B cell (primary cell): Measurements from ENCODE around the gene PPP2R5E. TPM values are rescaled to one million over a fixed set of nuclear protein-coding genes. Genes with fewer than 3 reads are reported as not detected.

Source experiments
- ATAC-seq: fragments of 200-7000 bp; cut with Tn5 transposase; one replicate; pipeline ENCODE4 v1.10.0; 2021; ENCODE audit warnings: low read depth, mild to moderate bottlenecking, moderate number of reproducible peaks, moderate library complexity
- CTCF ChIA-PET: fragments of 350-600 bp; sonication (Branson Sonifier 250); formaldehyde crosslinking; loops from one replicate; lab custom pipeline; 2021; ENCODE audit warnings: antibody characterized with exemption, inconsistent platforms; lab: Charles Lee
- POLR2A ChIA-PET: fragments of 350-600 bp; sonication (Branson Sonifier 250); formaldehyde crosslinking; loops from one replicate; lab custom pipeline; 2021; ENCODE audit warnings: antibody characterized with exemption; lab: Charles Lee
- DNase-seq: peaks from one replicate; pipeline ENCODE4 v3.0.0; 2013
- H2AFZ ChIP-seq: 2 replicates; pipeline ENCODE4 v1.6.1; 2012; ENCODE audit warnings: mild to moderate bottlenecking, low read depth, low read length; ENCODE audit not compliant: insufficient read depth, poor library complexity, severe bottlenecking
- H3K27ac ChIP-seq, 2 donors: 1 replicate in 1 of 2; 2 replicates in 1 of 2; pipeline ENCODE4 v1.5.1; 2012 to 2013; ENCODE audit warnings: low read length in 2 of 2, mild to moderate bottlenecking in 2 of 2, moderate library complexity in 1 of 2
- H3K27me3 ChIP-seq, 4 experiments: fragments of 200-600 bp in 1 of 4; sonication (generic) in 1 of 4; replicated peaks in 1 of 4; 1 replicate in 2 of 4; 2 replicates in 2 of 4; pipeline versions ENCODE4 v1.6.1 to v1.7.0; 2013 to 2016; ENCODE audit warnings: low read length in 3 of 4, mild to moderate bottlenecking in 2 of 4, mixed read lengths in 1 of 4, moderate library complexity in 1 of 4; ENCODE audit not compliant: insufficient read depth in 4 of 4, control insufficient read depth in 3 of 4; ENCODE audit errors: control extremely low read depth in 1 of 4
- H3K36me3 ChIP-seq, 2 experiments: replicated peaks in 1 of 2; 1 replicate in 1 of 2; 2 replicates in 1 of 2; pipeline versions ENCODE4 v1.6.1 to v1.7.1; 2013; ENCODE audit warnings: low read length in 1 of 2; ENCODE audit not compliant: insufficient read depth in 2 of 2, control insufficient read depth in 1 of 2; ENCODE audit errors: control extremely low read depth in 1 of 2, extremely low read depth in 1 of 2
- H3K4me1 ChIP-seq, 2 donors: fragments of 200-600 bp in 1 of 2; sonication (generic) in 1 of 2; 1 replicate in 1 of 2; 2 replicates in 1 of 2; pipeline versions ENCODE4 v1.5.1 to v1.6.1; 2013 to 2017; ENCODE audit warnings: low read length in 2 of 2; ENCODE audit not compliant: control insufficient read depth in 2 of 2, insufficient read depth in 2 of 2
- H3K4me2 ChIP-seq: replicated peaks from 2 replicates; pipeline ENCODE3; 2012; ENCODE audit warnings: mild to moderate bottlenecking, low read depth, low read length; ENCODE audit not compliant: poor library complexity, severe bottlenecking
- H3K4me3 ChIP-seq, 5 experiments: fragments of 200-600 bp in 1 of 5; sonication (generic) in 1 of 5; 1 replicate in 3 of 5; 2 replicates in 2 of 5; pipeline versions ENCODE4 v1.5.1 to v1.7.0; 2011 to 2016; ENCODE audit warnings: low read length in 4 of 5, mild to moderate bottlenecking in 4 of 5, low read depth in 2 of 5, control low read depth in 1 of 5, moderate library complexity in 1 of 5; ENCODE audit not compliant: insufficient read depth in 1 of 5; ENCODE audit errors: control extremely low read depth in 1 of 5, extremely low read depth in 1 of 5
- H3K79me2 ChIP-seq: fragments of 200-600 bp; sonication (generic); one replicate; pipeline ENCODE4 v1.6.0; 2016; ENCODE audit warnings: low read length; ENCODE audit not compliant: control insufficient read depth, insufficient read depth
- H3K9ac ChIP-seq: fragments of 200-600 bp; sonication (generic); 2 replicates; pipeline ENCODE4 v1.6.1; 2017; ENCODE audit warnings: mild to moderate bottlenecking, low read length, moderate library complexity
- H3K9me3 ChIP-seq, 3 donors: one replicate each; pipeline versions ENCODE4 v1.6.1 to v1.7.1; 2013; ENCODE audit warnings: low read length in 2 of 3; ENCODE audit not compliant: control insufficient read depth in 2 of 3, insufficient read depth in 1 of 3; ENCODE audit errors: control extremely low read depth in 1 of 3
- H4K20me1 ChIP-seq: 2 replicates; pipeline ENCODE4 v1.6.0; 2012; ENCODE audit warnings: mild to moderate bottlenecking, low read length; ENCODE audit not compliant: insufficient read depth, control insufficient read depth, poor library complexity, severe bottlenecking
- H3K27ac Mint-ChIP-seq: one replicate; pipeline ENCODE4 v1.8.0; 2021; ENCODE audit warnings: mixed read lengths
- H3K27me3 Mint-ChIP-seq: one replicate; pipeline ENCODE4 v1.8.0; 2021; ENCODE audit warnings: mixed read lengths
- H3K4me1 Mint-ChIP-seq: one replicate; pipeline ENCODE4 v1.8.0; 2021; ENCODE audit warnings: mixed read lengths
- H3K4me3 Mint-ChIP-seq: one replicate; pipeline ENCODE4 v1.8.0; 2021; ENCODE audit warnings: mixed read lengths
- H3K9me3 Mint-ChIP-seq: one replicate; pipeline ENCODE4 v1.8.0; 2022; ENCODE audit warnings: mixed read lengths; ENCODE audit not compliant: insufficient read depth
- CTCF ChIP-seq: fragments of 200-600 bp; IDR thresholded peaks from one replicate; pipeline ENCODE4 v1.8.0; 2022; ENCODE audit warnings: antibody characterized with exemption, mild to moderate bottlenecking
- EZH2 ChIP-seq: IDR thresholded peaks from 2 replicates; pipeline ENCODE4 v1.6.1; 2012; ENCODE audit warnings: borderline replicate concordance, low read depth, mild to moderate bottlenecking, moderate library complexity, low read length; ENCODE audit not compliant: insufficient read depth, poor library complexity, severe bottlenecking
- WGBS: methylation state at CpG from one replicate; pipeline ENCODE4 v1.1.5; 2013; ENCODE audit warnings: missing lambda C conversion rate; ENCODE audit not compliant: insufficient coverage; 5-methylcytosine and 5-hydroxymethylcytosine counted together
- intact Hi-C: fragments of 100-400 bp; cut with micrococcal nuclease; formaldehyde crosslinking; loops from one replicate; pipeline ENCODE4 v1.10.0; 2022
- polyA plus RNA-seq: library from polyadenylated mRNA; depleted of rRNA; stranded (reverse); fragments of >200 nt; gene quantifications from 2 replicates; pipeline ENCODE4 v1.2.3, GENCODE V29; 2012
- total RNA-seq, 2 donors: library from RNA; stranded (reverse); fragments of 120-200 nt in 1 of 2; gene quantifications; 1 replicate in 1 of 2; 2 replicates in 1 of 2; pipeline versions ENCODE4 v1.2.3 to v1.2.4, GENCODE V29; 2013 to 2022

PPP2R5E gene
- total and polyA plus RNA-seq, 2 donors (not counting 1 experiment from before 2014, with no cell fraction given): 6.3 to 40.6 TPM

GRCh38 chr14:63487724-63488123, 55.5 kb downstream of the PPP2R5E start:
- Mint-ChIP-seq H3K27ac (no peak overlapping the region), H3K4me3 (no peak overlapping the region), H3K4me1 (peaks cover 53% of the 10 kb centered on the region), H3K27me3 (no peaks in the 10 kb centered on the region), H3K9me3 (no peaks in the 10 kb centered on the region)
- Histone ChIP-seq H3K4me3 (no peak overlapping the region), H3K9me3 (no peaks in the 10 kb centered on the region), H4K20me1 (peaks cover 13% of the 10 kb centered on the region), H3K4me2 (no peak overlapping the region), H3K79me2 (peaks cover 67% of the 10 kb centered on the region), H3K27me3 (no peaks in the 10 kb centered on the region), H3K9ac (no peak overlapping the region), H3K27ac (no peak overlapping the region), H2AFZ (no peak overlapping the region), H3K36me3 (no peaks in the 10 kb centered on the region), H3K4me1 (peaks cover 0 to 14% of the 10 kb centered on the region in 2 donors)
- intact Hi-C loops: no loop called here
- CTCF ChIA-PET: no interaction called here
- TF ChIP-seq EZH2 (no peak), CTCF (no peak)
- DNase-seq (no peak), ATAC-seq (no peak)
- POLR2A ChIA-PET: no interaction called here
- WGBS: no CpG with 5 or more reads among the region's 1 CpG

GRCh38 chr14:63486738-63487137, 56.4 kb downstream of the PPP2R5E start:
- H3K9me3 Mint-ChIP-seq: no peaks in the 10 kb centered on the region
- peaks cover 13% of the 10 kb centered on the region for H4K20me1 ChIP-seq
- H3K27ac ChIP-seq: no peak overlapping the region
- ATAC-seq: no peak
- no peak overlapping the region for H3K27ac Mint-ChIP-seq
- POLR2A ChIA-PET: no interaction called here
- H3K4me3 ChIP-seq: no peak overlapping the region
- H2AFZ ChIP-seq: no peak overlapping the region
- intact Hi-C loops: no loop called here
- H3K4me3 Mint-ChIP-seq: no peak overlapping the region
- TF ChIP-seq EZH2 (no peak), CTCF (no peak)
- no peak overlapping the region for H3K4me2 ChIP-seq
- no peak overlapping the region for H3K9ac ChIP-seq
- peaks cover 0 to 14% of the 10 kb centered on the region in 2 donors for H3K4me1 ChIP-seq
- H3K27me3 Mint-ChIP-seq: no peaks in the 10 kb centered on the region
- no peak for DNase-seq
- no peaks in the 10 kb centered on the region for H3K36me3 ChIP-seq
- H3K79me2 ChIP-seq: peaks cover 69% of the 10 kb centered on the region
- H3K9me3 ChIP-seq: no peaks in the 10 kb centered on the region
- H3K4me1 Mint-ChIP-seq: peaks cover 46% of the 10 kb centered on the region
- CTCF ChIA-PET: no interaction called here
- H3K27me3 ChIP-seq: no peaks in the 10 kb centered on the region
